ENCODE results near the gene DDX56. TPM values are rescaled to one million over a fixed set of nuclear protein-coding genes. Genes with fewer than 3 reads are reported as not detected.

Gene DDX56
- total RNA-seq, 2 donors from 2014 or later = 47.4 to 79.2 TPM

DNA sequence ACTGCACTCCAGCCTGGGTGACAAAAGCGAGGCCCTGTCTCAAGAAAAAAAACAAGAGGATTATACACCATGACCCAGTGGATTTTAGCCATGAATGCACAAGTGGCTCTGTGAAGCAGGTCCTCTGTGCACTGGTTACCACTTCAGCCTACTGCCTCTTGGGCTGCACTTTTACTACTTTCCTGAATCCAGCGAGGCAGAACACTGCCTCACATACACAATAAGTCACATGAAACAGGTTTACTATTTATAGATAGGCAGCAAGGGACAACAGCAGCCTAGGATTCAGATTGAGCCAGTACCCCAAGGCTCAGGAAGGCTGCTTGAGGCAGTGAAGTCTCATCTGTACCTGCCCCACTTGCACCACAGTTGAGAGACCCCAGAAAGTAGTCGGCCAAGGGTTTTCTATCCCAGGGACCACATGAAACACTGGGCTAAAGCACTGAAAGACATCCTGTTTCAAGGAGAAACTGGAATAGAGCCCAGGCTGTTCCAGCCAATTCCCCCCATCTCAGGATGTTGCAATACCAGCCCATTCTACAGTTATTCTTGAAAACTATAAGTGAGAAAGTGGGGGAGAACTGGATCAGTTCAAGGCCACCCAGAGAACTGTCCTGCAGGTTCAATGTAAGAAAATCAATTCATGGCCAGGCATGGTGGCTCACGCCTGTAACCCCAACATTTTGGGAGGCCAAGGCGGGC lies 22.4 kb upstream of the DDX56 start:
- no peaks in the 10 kb centered on the region for H3K4me1 ChIP-seq (ENCODE audit: control insufficient read depth in 1 of 2, low read depth in 2 of 2)
- no peak for ATAC-seq (ENCODE audit: insufficient number of reproducible peaks, low FRiP score, low read depth)
- DNase-seq (ENCODE audit: low spot score) = no peak
- TF ChIP-seq CTCF (IDR thresholded peaks at IDR 0.05) = no peak
- H3K4me3 ChIP-seq = no peak overlapping the region
- H3K9me3 ChIP-seq = no peaks in the 10 kb centered on the region
- no peaks in the 10 kb centered on the region for H3K36me3 ChIP-seq
- no peak overlapping the region for H3K27ac ChIP-seq
- H3K27me3 ChIP-seq (replicated peaks; ENCODE audit: insufficient read depth) = no peaks in the 10 kb centered on the region

DNA sequence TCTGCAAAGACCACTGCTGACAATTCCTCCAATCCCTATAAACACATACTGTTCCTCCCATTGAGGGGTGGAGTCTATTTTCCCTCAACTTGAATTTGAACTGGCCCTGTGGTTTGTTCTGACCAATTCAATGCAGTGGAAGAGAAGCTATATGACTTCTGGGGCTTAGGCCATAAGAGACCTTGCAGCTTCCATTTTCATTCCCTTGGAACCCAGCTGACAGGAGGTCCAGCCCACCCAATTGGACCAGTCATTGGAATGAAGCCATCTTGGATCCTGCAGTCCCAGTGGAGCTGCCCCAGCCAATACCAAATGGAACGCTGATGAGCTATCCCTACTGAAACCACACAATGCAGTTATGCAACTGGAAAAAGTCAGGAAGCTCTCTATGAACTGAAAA lies 17.2 kb upstream of the DDX56 start:
- Histone ChIP-seq H3K27me3 (replicated peaks; ENCODE audit: insufficient read depth) (no peaks in the 10 kb centered on the region), H3K36me3 (no peaks in the 10 kb centered on the region), H3K4me3 (no peak overlapping the region), H3K27ac (no peak overlapping the region), H3K9me3 (no peaks in the 10 kb centered on the region), H3K4me1 (ENCODE audit: control insufficient read depth in 1 of 2, low read depth in 2 of 2) (no peaks in the 10 kb centered on the region)
- no peak for TF ChIP-seq CTCF (IDR thresholded peaks at IDR 0.05)
- DNase-seq (ENCODE audit: low spot score) (no peak), ATAC-seq (ENCODE audit: insufficient number of reproducible peaks, low FRiP score, low read depth) (no peak)

DNA sequence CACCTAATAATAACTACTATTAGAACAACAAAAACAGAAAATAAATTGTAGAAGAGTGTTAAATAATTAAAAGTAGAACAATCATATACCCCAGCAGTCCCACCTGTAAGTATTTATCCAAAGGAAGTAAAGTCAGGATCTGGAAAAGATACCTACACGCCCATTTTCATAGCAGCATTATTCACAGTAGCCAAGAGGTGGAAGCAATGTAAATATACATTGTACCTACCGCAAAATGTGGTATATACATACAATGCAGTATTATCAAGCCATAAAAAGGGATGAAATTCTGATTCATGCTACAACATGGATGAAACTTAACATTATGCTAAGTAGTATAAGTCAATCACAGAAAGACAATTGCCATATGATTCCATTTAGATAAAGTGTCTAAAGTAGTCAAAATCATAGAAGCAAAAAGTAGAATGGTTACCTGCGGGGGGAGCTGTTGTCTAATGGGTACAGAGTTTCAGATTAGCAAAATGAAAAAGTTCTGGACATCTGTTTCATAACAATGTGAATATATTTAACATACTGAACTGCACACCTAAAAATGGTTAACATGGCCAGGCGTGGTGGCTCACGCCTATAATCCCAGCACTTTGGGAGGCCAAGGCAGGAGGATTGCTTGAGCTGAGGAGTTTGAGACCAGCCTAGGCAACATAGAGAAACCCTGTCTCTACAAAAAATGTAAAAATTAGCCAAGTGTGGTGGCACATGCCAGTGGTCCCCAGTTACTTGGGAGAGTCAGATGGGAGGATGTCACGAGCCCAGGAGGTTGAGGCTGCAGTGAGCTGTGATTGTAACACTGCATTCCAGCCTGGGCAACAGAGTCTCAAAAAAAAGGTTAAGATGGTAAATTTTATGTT lies 14.4 kb upstream of the DDX56 start:
- Histone ChIP-seq H3K27ac (no peak overlapping the region), H3K36me3 (no peaks in the 10 kb centered on the region), H3K4me1 (ENCODE audit: control insufficient read depth in 1 of 2, low read depth in 2 of 2) (peaks cover 0 to 1% of the 10 kb centered on the region in 2 donors), H3K4me3 (no peak overlapping the region), H3K27me3 (replicated peaks; ENCODE audit: insufficient read depth) (no peaks in the 10 kb centered on the region), H3K9me3 (no peaks in the 10 kb centered on the region)
- DNase-seq (ENCODE audit: low spot score) (no peak), ATAC-seq (ENCODE audit: insufficient number of reproducible peaks, low FRiP score, low read depth) (peak; percentile 48)
- peak; percentile 52 for TF ChIP-seq CTCF (IDR thresholded peaks at IDR 0.05)

DNA sequence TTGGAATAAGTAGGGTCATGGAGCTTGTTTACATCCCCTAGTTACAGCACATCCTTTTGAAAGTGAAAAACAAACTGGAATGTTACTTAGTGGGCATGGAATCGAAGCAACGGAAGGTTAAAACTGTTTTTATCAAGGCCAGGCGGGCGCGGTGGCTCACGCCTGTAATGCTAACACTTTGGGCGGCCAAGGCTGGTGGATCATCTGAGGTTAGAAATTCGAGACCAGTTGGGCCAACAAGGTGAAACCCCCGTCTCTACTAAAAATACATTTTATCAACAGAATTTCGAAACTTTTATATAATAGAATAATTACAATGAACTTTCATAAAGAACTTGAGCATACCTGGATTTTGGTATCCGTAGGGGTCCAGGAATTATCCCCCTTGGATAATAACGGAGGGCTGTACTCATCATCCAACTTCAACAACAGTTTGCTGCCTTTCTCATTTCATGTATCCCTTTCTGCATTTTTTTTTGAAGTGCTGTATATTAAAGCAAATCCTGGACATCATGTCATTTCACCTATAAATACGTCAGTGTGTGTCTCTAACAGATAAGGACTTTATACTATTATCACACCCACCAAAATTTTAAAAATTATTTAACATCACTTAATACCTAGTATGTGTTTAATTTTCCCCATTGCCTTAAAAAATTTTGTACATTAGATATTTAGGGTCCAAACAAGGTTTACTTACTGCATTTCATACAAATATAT lies 9.6 kb upstream of the DDX56 start:
- no peak for ATAC-seq (ENCODE audit: insufficient number of reproducible peaks, low FRiP score, low read depth)
- H3K4me3 ChIP-seq = peak overlapping the region; percentile 90
- no peak for TF ChIP-seq CTCF (IDR thresholded peaks at IDR 0.05)

More for the DNA sequence above, 9.6 kb upstream of the DDX56 start:
- Histone ChIP-seq H3K27me3 (replicated peaks; ENCODE audit: insufficient read depth) (no peaks in the 10 kb centered on the region), H3K27ac (peak overlapping the region; percentile 99), H3K4me1 (ENCODE audit: control insufficient read depth in 1 of 2, low read depth in 2 of 2) (peaks cover 14 to 24% of the 10 kb centered on the region in 2 donors), H3K36me3 (peaks cover 18% of the 10 kb centered on the region), H3K9me3 (no peaks in the 10 kb centered on the region)
- DNase-seq (ENCODE audit: low spot score) = no peak
